SK-N-MC (cell line): ENCODE measurements around the gene WASF3.

ENCODE experiments used
- DNase-seq: peaks from one replicate; pipeline ENCODE4 v3.0.0-alpha.2; 2011; ENCODE audit warnings: low read depth, low spot score
- H3K27ac ChIP-seq: fragments of 200-600 bp; sonication (generic); 2 replicates; pipeline ENCODE4 v1.5.1; 2016; ENCODE audit warnings: mixed run types
- H3K36me3 ChIP-seq: fragments of 200-600 bp; sonication (generic); 2 replicates; pipeline ENCODE4 v1.6.1; 2017; ENCODE audit warnings: antibody characterized with exemption, low read length, mixed read lengths; ENCODE audit not compliant: insufficient read depth
- H3K4me3 ChIP-seq: fragments of 200-600 bp; sonication (generic); 2 replicates; pipeline ENCODE4 v1.5.1; 2016
- H3K9ac ChIP-seq: fragments of 200-600 bp; sonication (generic); 2 replicates; pipeline ENCODE4 v1.8.0; 2017; ENCODE audit warnings: mixed run types, mixed read lengths; ENCODE audit not compliant: insufficient read length
- H3K9me3 ChIP-seq: fragments of 200-600 bp; sonication (generic); 2 replicates; pipeline ENCODE4 v1.6.1; 2017; ENCODE audit warnings: low read depth, mild to moderate bottlenecking, antibody characterized with exemption, low read length, moderate library complexity, mixed read lengths
- EZH2 ChIP-seq: fragments of 200-600 bp; sonication (generic); IDR thresholded peaks from one replicate; pipeline ENCODE4 v1.6.1; 2017; ENCODE audit warnings: antibody characterized with exemption
- FOXP2 ChIP-seq: optimal IDR thresholded peaks from 2 replicates; pipeline ENCODE3; 2011; ENCODE audit warnings: mild to moderate bottlenecking, moderate library complexity; ENCODE audit not compliant: insufficient read depth; ENCODE audit errors: extremely low read length, control extremely low read depth
- POLR2AphosphoS5 ChIP-seq: IDR thresholded peaks from 2 replicates; pipeline ENCODE4 v1.6.1; 2012; ENCODE audit warnings: mild to moderate bottlenecking, low read depth, low read length, borderline replicate concordance

WASF3 gene

GRCh38 chr13:26539738-26540292 is 17.7 kb upstream of the WASF3 start:
- no peak for TF ChIP-seq POLR2AphosphoS5
- TF ChIP-seq EZH2 = no peak
- TF ChIP-seq FOXP2 = no peak
- no peak for DNase-seq

DNA sequence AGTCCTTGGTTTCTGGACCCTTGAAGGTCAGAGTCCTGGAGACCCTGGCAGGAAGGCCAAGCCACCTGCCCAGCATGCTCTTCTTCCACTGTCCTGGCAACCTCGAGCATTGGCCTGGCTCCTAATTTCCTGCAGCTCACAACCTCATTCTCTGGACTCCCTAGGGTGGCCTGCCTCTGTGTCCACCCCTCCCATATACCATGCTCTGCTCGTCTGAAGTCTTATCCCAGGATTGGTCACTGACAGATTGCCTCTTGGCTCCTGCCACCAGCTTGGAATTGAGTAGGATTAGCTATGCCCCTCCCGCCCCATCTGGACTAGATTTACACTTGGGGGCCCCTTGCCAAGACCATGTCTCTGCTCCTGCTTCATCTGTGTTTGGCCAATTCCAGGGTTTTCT is 17.1 kb upstream of the WASF3 start:
- no peak for DNase-seq
- Histone ChIP-seq H3K9ac (no peak overlapping the region), H3K9me3 (no peaks in the 10 kb centered on the region), H3K4me3 (no peak overlapping the region), H3K36me3 (no peaks in the 10 kb centered on the region), H3K27ac (no peak overlapping the region)
- TF ChIP-seq EZH2 (no peak), POLR2AphosphoS5 (no peak), FOXP2 (no peak)

More at GRCh38 chr13:26539738-26540292, 17.7 kb upstream of the WASF3 start:
- H3K36me3 ChIP-seq = no peaks in the 10 kb centered on the region
- H3K9me3 ChIP-seq = no peaks in the 10 kb centered on the region
- no peak overlapping the region for H3K4me3 ChIP-seq
- H3K27ac ChIP-seq = no peak overlapping the region
- no peak overlapping the region for H3K9ac ChIP-seq

DNA sequence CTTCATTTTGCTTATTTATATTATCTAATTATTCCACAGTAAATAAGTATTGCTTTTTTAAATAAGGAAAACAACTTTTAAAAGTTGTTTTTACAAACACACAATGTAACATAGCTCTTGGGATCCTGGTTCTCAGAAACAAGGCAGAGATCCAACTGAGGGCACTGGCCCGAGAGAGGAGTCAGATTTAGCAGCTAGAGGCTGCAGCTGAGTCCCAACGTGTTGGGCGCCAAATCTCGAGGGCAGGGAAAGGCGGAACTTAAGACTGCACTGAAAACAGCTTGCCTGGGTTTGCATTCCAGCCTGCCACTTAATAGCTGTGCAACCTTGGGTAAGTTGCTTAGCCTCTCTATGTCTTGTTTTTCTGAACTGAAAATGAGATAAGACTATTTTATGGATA is 16.4 kb upstream of the WASF3 start:
- Histone ChIP-seq H3K9ac (no peak overlapping the region), H3K4me3 (no peak overlapping the region), H3K36me3 (no peaks in the 10 kb centered on the region), H3K27ac (no peak overlapping the region), H3K9me3 (no peaks in the 10 kb centered on the region)
- TF ChIP-seq EZH2 (no peak), POLR2AphosphoS5 (no peak), FOXP2 (no peak)
- DNase-seq = no peak

DNA sequence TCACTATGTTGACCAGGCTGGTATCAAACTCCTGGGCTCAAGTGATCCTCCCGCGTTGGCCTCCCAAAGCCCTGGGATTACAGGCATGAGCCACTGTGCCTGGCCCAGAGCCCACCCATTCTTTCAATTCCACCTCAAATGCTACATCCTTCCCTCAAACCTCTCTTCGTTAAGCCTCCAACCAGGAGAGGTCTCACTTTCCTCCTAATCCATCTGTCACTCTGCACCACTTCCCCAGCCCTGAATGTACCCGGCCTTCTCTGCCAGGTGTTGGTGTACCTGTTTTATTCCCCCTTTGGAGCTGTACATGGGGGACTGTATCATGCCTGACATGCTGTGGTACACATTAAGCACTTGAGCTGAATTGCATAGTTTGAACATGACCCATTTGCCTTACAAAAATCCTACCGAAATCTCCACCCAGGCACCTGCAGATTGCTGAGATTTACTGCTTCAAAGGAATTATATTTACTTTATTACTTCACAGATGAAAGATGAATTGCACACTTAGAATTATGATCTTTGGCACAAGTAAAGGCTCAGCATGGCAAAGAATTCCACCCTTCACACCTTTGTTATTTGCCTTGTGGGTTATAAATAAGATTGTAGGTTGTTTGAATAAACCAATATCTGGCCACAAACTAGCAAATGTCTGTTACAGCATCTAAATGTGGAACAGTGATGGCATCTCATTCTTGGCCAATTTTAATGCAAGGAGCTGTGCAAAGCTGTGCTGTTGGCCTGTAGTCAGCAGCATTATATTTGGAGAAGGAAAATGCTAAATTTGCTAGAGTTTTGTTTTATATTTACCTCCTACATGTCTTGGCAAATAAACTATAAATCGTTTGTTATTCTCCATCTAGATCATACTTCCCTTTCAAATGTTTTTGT is 15.6 kb upstream of the WASF3 start:
- Histone ChIP-seq H3K27ac (no peak overlapping the region), H3K36me3 (no peaks in the 10 kb centered on the region), H3K4me3 (no peak overlapping the region), H3K9ac (no peak overlapping the region), H3K9me3 (no peaks in the 10 kb centered on the region)
- no peak for DNase-seq
- TF ChIP-seq FOXP2 (no peak), POLR2AphosphoS5 (no peak), EZH2 (no peak)

- no peak for TF ChIP-seq EZH2
- no peak for TF ChIP-seq FOXP2
- TF ChIP-seq POLR2AphosphoS5 = no peak
- no peak overlapping the region for H3K4me3 ChIP-seq
- H3K27ac ChIP-seq = no peak overlapping the region
- no peak for DNase-seq
- no peaks in the 10 kb centered on the region for H3K36me3 ChIP-seq
- no peak overlapping the region for H3K9ac ChIP-seq
- no peaks in the 10 kb centered on the region for H3K9me3 ChIP-seq
Observed at GRCh38 chr13:26544707-26545106, 12.8 kb upstream of the WASF3 start.

GRCh38 chr13:26548205-26548765 is 9.2 kb upstream of the WASF3 start:
- H3K4me3 ChIP-seq = no peak overlapping the region
- DNase-seq = no peak
- no peak overlapping the region for H3K9ac ChIP-seq
- no peaks in the 10 kb centered on the region for H3K36me3 ChIP-seq
- no peak overlapping the region for H3K27ac ChIP-seq
- H3K9me3 ChIP-seq = no peaks in the 10 kb centered on the region
- TF ChIP-seq FOXP2 (no peak), EZH2 (no peak), POLR2AphosphoS5 (no peak)

DNA sequence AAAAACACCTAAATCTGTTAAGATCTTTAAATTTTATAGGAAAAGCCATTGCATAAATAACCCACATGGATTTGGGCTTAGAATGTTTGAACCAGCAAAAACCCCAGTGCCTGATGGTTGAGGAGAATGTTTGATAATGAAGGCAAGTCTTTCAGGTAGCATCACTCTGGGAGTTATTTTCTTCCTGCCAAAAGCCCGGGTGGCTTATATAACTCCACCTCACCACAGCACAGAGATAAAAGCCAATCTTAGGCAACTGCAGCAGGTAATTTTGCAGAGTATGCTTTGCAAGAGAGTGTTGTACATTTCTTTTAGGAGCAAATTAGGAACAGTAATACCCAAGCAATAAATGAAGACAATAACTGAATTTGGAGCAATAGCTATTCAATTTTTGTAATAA is 7.8 kb upstream of the WASF3 start:
- Histone ChIP-seq H3K9ac (no peak overlapping the region), H3K36me3 (no peaks in the 10 kb centered on the region), H3K9me3 (no peaks in the 10 kb centered on the region), H3K4me3 (no peak overlapping the region), H3K27ac (no peak overlapping the region)
- no peak for TF ChIP-seq FOXP2
- no peak for TF ChIP-seq EZH2
- no peak for TF ChIP-seq POLR2AphosphoS5
- DNase-seq = no peak

DNA sequence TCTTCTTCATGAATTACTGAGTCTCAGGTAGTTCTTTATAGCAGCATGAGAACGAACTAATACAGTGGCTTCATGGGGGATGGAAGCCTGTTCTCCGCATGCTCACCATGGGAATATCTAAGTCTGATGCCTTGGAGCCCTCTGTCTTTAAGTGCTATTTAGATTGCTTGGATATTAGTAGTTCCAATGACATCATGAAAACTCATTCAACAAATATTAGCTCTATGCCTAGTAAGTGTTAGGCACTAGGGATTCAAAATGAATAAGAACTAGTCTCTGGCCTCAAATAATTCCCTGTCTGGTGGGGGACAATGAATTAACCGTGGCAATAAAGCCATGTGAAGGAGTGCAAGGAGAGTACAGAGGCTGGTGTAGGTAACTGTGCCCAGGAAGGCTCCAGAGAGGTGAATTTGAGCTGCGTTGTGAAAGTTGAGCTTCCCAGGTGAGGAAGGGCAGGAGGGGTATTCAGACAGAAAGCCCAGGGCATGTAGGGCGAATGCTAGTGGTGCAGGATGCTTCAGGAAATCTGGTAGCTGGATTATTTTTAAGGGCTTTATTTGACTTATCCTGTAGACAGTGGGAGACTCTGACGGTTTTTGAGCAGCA is 6.1 kb upstream of the WASF3 start:
- H3K9ac ChIP-seq = no peak overlapping the region
- no peaks in the 10 kb centered on the region for H3K36me3 ChIP-seq
- no peaks in the 10 kb centered on the region for H3K9me3 ChIP-seq
- DNase-seq = no peak
- no peak overlapping the region for H3K4me3 ChIP-seq
- TF ChIP-seq FOXP2 = no peak
- no peak for TF ChIP-seq POLR2AphosphoS5
- H3K27ac ChIP-seq = no peak overlapping the region
